Thoracic aorta (tissue), 2 donors: Measurements from ENCODE around the gene CENPS. TPM values are rescaled to one million over a fixed set of nuclear protein-coding genes. Genes with fewer than 3 reads are reported as not detected.

Source experiments
- ATAC-seq: fragments of 150-250 bp; one replicate; pipeline ENCODE4 v1.8.0; 2017; ENCODE audit warnings: low read depth; ENCODE audit not compliant: insufficient number of reproducible peaks, low FRiP score
- DNase-seq: peaks from one replicate; pipeline ENCODE4 v3.0.0-alpha.2; 2020; ENCODE audit warnings: low spot score
- H3K27ac ChIP-seq, 2 donors: fragments of 200-600 bp; sonication (generic); 1 replicate in 1 of 2; 2 replicates in 1 of 2; pipeline ENCODE4 v1.5.1; 2016; ENCODE audit warnings: mild to moderate bottlenecking in 2 of 2, moderate library complexity in 2 of 2
- H3K27me3 ChIP-seq: fragments of 200-600 bp; sonication (generic); replicated peaks from 2 replicates; pipeline ENCODE4 v1.6.0; 2016; ENCODE audit warnings: mild to moderate bottlenecking; ENCODE audit not compliant: insufficient read depth
- H3K36me3 ChIP-seq: fragments of 200-600 bp; sonication (generic); one replicate; pipeline ENCODE4 v1.5.1; 2016
- H3K4me1 ChIP-seq, 2 donors: fragments of 200-600 bp; sonication (generic); 1 replicate in 1 of 2; 2 replicates in 1 of 2; pipeline versions ENCODE4 v1.5.1 to v1.6.0; 2016; ENCODE audit warnings: low read depth in 2 of 2, mild to moderate bottlenecking in 1 of 2; ENCODE audit not compliant: control insufficient read depth in 1 of 2
- H3K4me3 ChIP-seq: fragments of 200-600 bp; sonication (generic); 2 replicates; pipeline ENCODE4 v1.5.1; 2016; ENCODE audit warnings: mild to moderate bottlenecking
- H3K9me3 ChIP-seq: fragments of 200-600 bp; sonication (generic); 2 replicates; pipeline ENCODE4 v1.5.1; 2016
- total RNA-seq, 2 donors: library from RNA; depleted of rRNA; stranded (reverse); fragments of >200 nt; gene quantifications; one replicate each; pipeline versions ENCODE4 v1.1.0 to v1.2.3, GENCODE V29; 2016
- TF ChIP-seq, protein P1 (sequence below): fragments of 200-600 bp; sonication (generic); IDR thresholded peaks from one replicate; pipeline ENCODE4 v1.5.1; 2019; ENCODE audit warnings: antibody characterized with exemption

Gene CENPS
- total RNA-seq, result 10 to 100 TPM in 1 of 2 donors, 1 to 10 TPM in 1; 6.4 to 10.4 TPM

DNA sequence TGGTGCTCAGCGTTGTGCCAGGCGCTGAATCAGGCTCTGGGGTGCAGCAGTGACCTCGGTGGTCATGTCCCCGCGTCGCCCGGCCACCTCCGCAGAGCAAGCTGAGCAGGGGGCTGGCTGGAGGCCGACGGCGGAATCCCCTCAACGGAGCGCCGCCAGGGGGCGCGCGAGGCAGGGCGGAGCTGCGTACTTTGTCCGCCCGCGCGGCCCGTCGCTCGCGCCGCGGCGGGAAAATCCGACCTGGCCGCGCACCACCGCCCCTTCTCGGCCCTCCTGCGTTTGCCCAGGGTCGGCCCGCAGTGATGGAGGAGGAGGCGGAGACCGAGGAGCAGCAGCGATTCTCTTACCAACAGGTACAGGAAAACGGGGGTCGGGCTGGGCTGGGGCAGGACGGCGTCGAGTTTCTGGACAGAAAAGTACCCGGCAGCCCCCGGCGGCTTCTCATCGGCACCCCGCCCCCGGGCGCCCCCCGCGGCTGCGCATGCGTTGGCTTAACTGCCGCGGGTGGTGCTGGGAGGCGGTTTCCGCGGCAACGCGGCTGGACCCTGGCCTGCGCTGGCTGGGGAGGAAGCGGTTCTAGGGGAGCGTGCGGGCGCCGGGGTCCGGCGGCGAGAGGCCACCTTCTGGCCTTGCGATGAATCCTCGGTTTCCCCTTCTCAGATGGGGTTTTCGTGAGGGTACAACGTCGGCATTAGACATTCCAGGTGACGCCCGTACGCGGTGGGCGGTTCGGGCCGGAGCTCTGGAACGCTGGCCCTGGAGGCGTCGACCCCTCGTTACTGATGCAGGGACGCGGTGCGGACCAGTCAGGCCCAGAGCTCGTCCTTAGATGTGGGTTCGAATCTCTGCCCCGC lies at the start of gene CENPS:
CENPS (plus strand) TSS at position 218 of the 854 bp plus-strand sequence; CDS start at position 303, 85 bp downstream.
- Histone ChIP-seq H3K27me3 (no peaks in the 10 kb centered on the region), H3K4me1 (peaks cover 4 to 14% of the 10 kb centered on the region in 2 donors), H3K27ac (peak within 1 kb of the TSS in 1 of 2 donors; percentile 19), H3K4me3 (peak within 1 kb of the TSS; percentile 88), H3K9me3 (no peaks in the 10 kb centered on the region), H3K36me3 (no peaks in the 10 kb centered on the region)
- DNase-seq (peak; percentile 51), ATAC-seq (peak; percentile 90)
- TF ChIP-seq, protein P1, sequence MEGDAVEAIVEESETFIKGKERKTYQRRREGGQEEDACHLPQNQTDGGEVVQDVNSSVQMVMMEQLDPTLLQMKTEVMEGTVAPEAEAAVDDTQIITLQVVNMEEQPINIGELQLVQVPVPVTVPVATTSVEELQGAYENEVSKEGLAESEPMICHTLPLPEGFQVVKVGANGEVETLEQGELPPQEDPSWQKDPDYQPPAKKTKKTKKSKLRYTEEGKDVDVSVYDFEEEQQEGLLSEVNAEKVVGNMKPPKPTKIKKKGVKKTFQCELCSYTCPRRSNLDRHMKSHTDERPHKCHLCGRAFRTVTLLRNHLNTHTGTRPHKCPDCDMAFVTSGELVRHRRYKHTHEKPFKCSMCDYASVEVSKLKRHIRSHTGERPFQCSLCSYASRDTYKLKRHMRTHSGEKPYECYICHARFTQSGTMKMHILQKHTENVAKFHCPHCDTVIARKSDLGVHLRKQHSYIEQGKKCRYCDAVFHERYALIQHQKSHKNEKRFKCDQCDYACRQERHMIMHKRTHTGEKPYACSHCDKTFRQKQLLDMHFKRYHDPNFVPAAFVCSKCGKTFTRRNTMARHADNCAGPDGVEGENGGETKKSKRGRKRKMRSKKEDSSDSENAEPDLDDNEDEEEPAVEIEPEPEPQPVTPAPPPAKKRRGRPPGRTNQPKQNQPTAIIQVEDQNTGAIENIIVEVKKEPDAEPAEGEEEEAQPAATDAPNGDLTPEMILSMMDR, result peak; percentile 98

- H3K4me1 ChIP-seq, result peaks cover 0 to 7% of the 10 kb centered on the region in 2 donors
- no peaks in the 10 kb centered on the region for H3K27me3 ChIP-seq
- TF ChIP-seq, protein P1, result no peak
- H3K36me3 ChIP-seq, result peaks cover 8% of the 10 kb centered on the region
- H3K9me3 ChIP-seq, result no peaks in the 10 kb centered on the region
- no peak overlapping the region for H3K4me3 ChIP-seq
- ATAC-seq (no peak), DNase-seq (peak; percentile 12)
- peak overlapping the region in 1 of 2 donors; percentile 7 for H3K27ac ChIP-seq
Measured at GRCh38 chr1:10380594-10381275, 49.5 kb upstream of the CENPS start.

GRCh38 chr1:10383630-10384029 lies 46.6 kb upstream of the CENPS start:
- Histone ChIP-seq H3K27me3 (no peaks in the 10 kb centered on the region), H3K27ac (no peak overlapping the region), H3K4me3 (no peak overlapping the region), H3K9me3 (no peaks in the 10 kb centered on the region), H3K4me1 (peaks cover 7 to 27% of the 10 kb centered on the region in 2 donors), H3K36me3 (peaks cover 2% of the 10 kb centered on the region)
- DNase-seq (no peak), ATAC-seq (no peak)
- TF ChIP-seq, protein P1, result no peak

GRCh38 chr1:10384219-10384618 lies 46.0 kb upstream of the CENPS start:
- ATAC-seq, result no peak
- no peak overlapping the region for H3K27ac ChIP-seq
- TF ChIP-seq, protein P1, result no peak
- no peaks in the 10 kb centered on the region for H3K36me3 ChIP-seq
- no peaks in the 10 kb centered on the region for H3K27me3 ChIP-seq
- no peak for DNase-seq
- H3K4me3 ChIP-seq, result no peak overlapping the region
- no peaks in the 10 kb centered on the region for H3K9me3 ChIP-seq
- H3K4me1 ChIP-seq, result peaks cover 7 to 28% of the 10 kb centered on the region in 2 donors
